ENCODE results near the gene ACOT6. TPM values are rescaled to one million over a fixed set of nuclear protein-coding genes. Genes with fewer than 3 reads are reported as not detected.
A peak's percentile ranks its signal among the peaks of the same experiment; 100 is the strongest.

ACOT6 gene
- total RNA-seq, 4 donors from 2014 or later = not detected

DNA sequence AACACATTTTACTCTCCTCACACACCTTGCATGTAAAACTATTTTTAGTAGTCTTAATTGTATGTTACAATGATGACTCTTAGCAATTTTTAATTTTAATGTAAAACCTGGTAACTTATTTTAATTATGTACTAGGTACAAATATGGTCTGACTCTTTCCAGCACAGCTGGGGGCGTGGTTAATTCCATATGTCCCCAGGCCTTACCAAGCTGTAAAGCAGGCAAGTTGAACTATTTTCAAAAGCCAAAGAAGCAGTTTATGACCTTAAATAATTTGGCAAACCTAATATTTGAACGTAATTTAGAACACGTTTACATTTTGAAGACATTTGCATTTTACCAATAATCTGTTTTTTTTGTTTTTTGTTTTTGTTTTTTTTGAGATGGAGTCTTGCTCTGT is 9.3 kb upstream of the ACOT6 start:
- no peak overlapping the region for H3K4me3 ChIP-seq (replicated peaks in 1 of 3)
- DNase-seq = no peak
- TF ChIP-seq POLR2A (IDR thresholded peaks at IDR 0.05) = no peak
- TF ChIP-seq, protein P1, sequence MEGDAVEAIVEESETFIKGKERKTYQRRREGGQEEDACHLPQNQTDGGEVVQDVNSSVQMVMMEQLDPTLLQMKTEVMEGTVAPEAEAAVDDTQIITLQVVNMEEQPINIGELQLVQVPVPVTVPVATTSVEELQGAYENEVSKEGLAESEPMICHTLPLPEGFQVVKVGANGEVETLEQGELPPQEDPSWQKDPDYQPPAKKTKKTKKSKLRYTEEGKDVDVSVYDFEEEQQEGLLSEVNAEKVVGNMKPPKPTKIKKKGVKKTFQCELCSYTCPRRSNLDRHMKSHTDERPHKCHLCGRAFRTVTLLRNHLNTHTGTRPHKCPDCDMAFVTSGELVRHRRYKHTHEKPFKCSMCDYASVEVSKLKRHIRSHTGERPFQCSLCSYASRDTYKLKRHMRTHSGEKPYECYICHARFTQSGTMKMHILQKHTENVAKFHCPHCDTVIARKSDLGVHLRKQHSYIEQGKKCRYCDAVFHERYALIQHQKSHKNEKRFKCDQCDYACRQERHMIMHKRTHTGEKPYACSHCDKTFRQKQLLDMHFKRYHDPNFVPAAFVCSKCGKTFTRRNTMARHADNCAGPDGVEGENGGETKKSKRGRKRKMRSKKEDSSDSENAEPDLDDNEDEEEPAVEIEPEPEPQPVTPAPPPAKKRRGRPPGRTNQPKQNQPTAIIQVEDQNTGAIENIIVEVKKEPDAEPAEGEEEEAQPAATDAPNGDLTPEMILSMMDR (IDR thresholded peaks at IDR 0.05) = no peak
- H3K4me1 ChIP-seq = no peaks in the 10 kb centered on the region
- WGBS, 2 donors = 89 to 92% methylated on average over 3 of the region's 3 CpGs
- H3K9me3 ChIP-seq = no peaks in the 10 kb centered on the region
- H3K27ac ChIP-seq = no peak overlapping the region
- intact Hi-C loops (cut with DNase I) = no loop called here
- H3K36me3 ChIP-seq = no peaks in the 10 kb centered on the region
- H3K27me3 ChIP-seq = no peaks in the 10 kb centered on the region

DNA sequence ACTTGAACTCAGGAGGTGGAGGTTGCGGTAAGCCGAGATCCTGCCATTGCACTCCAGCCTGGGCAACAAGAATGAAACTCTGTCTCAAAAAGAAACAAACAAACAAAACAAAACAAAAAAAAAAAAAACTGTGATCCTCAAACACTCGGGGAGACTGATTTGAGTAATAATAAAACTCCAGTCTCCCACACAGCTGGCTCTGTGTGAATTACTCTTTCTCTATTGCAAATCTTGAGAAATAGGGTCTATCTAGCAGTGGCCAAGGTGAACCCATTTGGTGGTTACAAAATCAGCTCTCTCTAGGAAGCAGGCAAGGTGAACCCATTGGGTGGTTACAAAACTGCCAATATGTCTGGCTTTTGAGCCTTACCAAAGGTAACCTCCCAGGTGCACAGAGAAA is 6.0 kb upstream of the ACOT6 start:
- Histone ChIP-seq H3K9me3 (no peaks in the 10 kb centered on the region), H3K27me3 (no peaks in the 10 kb centered on the region), H3K27ac (no peak overlapping the region), H3K4me1 (no peaks in the 10 kb centered on the region), H3K4me3 (replicated peaks in 1 of 3) (no peak overlapping the region), H3K36me3 (no peaks in the 10 kb centered on the region)
- intact Hi-C loops (cut with DNase I) = no loop called here
- DNase-seq = no peak
- WGBS, 2 donors = 85 to 97% methylated on average over 3 of the region's 3 CpGs
- TF ChIP-seq, protein P1 (IDR thresholded peaks at IDR 0.05) = no peak
- TF ChIP-seq POLR2A (IDR thresholded peaks at IDR 0.05) = no peak

DNA sequence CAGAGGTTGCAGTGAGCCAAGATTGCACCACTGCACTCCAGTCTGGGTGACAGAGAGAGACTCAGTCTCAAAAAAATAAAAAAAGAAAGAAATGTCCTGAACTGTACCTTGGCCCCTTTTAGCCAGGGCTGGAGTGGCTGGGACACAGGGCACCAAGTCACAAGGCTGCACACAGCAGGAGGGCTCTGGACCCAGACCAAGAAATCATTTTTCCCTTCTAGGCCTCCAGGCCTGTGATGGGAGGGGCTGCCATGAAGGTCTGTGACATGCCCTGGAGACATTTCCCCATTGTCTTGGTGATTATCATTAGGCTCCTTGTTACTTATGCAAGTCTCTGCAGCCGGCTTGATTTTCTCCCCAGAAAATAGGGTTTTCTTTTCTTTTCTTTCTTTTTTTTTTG is 5.1 kb upstream of the ACOT6 start:
- no peak for DNase-seq
- H3K9me3 ChIP-seq = no peaks in the 10 kb centered on the region
- H3K4me3 ChIP-seq (replicated peaks in 1 of 3) = no peak overlapping the region
- TF ChIP-seq POLR2A (IDR thresholded peaks at IDR 0.05) = no peak
- 91 to 96% methylated on average over 1 of the region's 1 CpG for WGBS, 2 donors
- H3K36me3 ChIP-seq = no peaks in the 10 kb centered on the region
- H3K27ac ChIP-seq = no peak overlapping the region
- intact Hi-C loops (cut with DNase I) = no loop called here
- peaks cover 0 to 3% of the 10 kb centered on the region in 2 donors for H3K4me1 ChIP-seq
- no peaks in the 10 kb centered on the region for H3K27me3 ChIP-seq

DNA sequence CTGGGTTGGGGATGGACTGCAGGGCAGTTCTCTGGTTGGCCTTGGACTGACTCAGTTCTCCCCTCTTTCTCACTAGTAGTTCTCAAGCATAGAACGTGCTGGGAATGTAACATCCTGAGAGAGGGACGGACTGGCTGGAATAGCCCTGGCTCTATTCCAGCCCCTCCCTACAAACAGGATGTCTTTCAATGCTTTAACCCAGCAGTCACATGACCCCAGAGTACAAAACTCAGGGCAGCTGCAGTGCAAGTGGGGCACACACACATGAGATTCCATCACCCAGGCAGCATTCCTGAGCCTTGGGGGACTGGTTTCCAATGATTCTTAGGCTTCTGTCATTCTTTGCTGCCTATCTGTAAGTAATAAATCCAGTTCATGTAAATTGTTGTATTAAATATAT is 1.6 kb upstream of the ACOT6 start:
- Histone ChIP-seq H3K4me1 (peaks cover 0 to 3% of the 10 kb centered on the region in 2 donors), H3K4me3 (replicated peaks in 1 of 3) (no peak overlapping the region), H3K36me3 (no peaks in the 10 kb centered on the region), H3K27ac (no peak overlapping the region), H3K9me3 (no peaks in the 10 kb centered on the region), H3K27me3 (no peaks in the 10 kb centered on the region)
- WGBS, 2 donors = 44 to 50% methylated on average over 2 of the region's 2 CpGs
- intact Hi-C loops (cut with DNase I) = no loop called here
- DNase-seq = peak in 1 of 2 donors; percentile 3
- no peak for TF ChIP-seq POLR2A (IDR thresholded peaks at IDR 0.05)
- TF ChIP-seq, protein P1 (IDR thresholded peaks at IDR 0.05) = no peak

DNA sequence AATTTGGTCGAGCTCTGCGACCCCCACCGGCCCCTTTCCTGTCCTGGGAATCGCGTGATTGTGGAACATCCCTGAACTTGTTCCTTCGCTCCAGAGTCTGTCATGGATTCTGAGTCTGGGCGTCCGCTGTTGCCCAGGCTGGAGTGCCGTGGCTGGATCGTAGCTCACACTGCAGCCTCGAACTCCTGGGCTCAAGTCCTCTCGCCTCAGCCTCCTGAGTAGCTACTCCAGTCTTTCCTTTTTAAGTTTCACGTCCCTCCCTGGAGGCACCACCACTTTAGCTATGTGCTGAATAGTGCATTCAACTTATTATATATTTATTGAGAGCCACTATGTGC is 698 bp downstream of the ACOT6 start:
- Histone ChIP-seq H3K9me3 (no peaks in the 10 kb centered on the region), H3K27ac (peak overlapping the region in 2 of 3 donors; percentile 9 to 73), H3K4me3 (replicated peaks in 1 of 3) (peak overlapping the region; percentile 5 to 51 (median 43)), H3K27me3 (no peaks in the 10 kb centered on the region), H3K4me1 (peaks cover 0 to 3% of the 10 kb centered on the region in 2 donors), H3K36me3 (no peaks in the 10 kb centered on the region)
- 6 to 8% methylated on average over 6 to 13 of the region's 13 CpGs for WGBS, 2 donors
- no peak for TF ChIP-seq POLR2A (IDR thresholded peaks at IDR 0.05)
- TF ChIP-seq, protein P1 (IDR thresholded peaks at IDR 0.05) = no peak
- intact Hi-C loops (cut with DNase I) = no loop called here
- DNase-seq = no peak

DNA sequence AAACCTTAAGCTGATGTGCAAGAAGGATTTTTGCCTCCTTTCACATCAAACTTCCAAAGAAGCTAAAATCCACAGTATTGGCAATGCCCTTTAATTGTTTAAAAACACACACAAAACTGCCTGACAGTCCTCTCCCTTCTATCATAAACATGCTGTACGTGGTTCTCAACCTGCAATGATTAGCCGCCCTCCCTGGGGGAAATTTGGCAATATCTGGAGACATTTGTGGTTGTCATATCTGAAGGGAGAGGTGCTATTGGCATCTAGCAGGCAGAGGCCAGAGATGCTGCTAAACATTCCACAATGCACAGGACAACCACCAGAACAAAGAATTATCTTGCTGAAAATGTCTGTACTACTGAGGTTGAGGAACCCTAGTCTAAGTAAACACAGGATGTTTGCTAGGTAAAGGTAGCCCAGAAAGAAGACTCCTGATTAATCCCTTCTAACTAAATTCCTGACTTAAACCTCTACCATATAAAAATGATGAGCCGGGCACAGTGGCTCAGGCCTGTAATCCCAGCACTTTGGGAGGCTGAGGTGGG is 1.2 kb downstream of the ACOT6 start:
- WGBS, 2 donors = 89 to 95% methylated on average over 3 of the region's 3 CpGs
- intact Hi-C loops (cut with DNase I) = no loop called here
- no peak overlapping the region for H3K27ac ChIP-seq

More for the DNA sequence above, 1.2 kb downstream of the ACOT6 start:
- Histone ChIP-seq H3K9me3 (no peaks in the 10 kb centered on the region), H3K36me3 (no peaks in the 10 kb centered on the region), H3K4me3 (replicated peaks in 1 of 3) (no peak overlapping the region), H3K27me3 (no peaks in the 10 kb centered on the region), H3K4me1 (peaks cover 0 to 3% of the 10 kb centered on the region in 2 donors)
- no peak for TF ChIP-seq POLR2A (IDR thresholded peaks at IDR 0.05)
- TF ChIP-seq, protein P1 (IDR thresholded peaks at IDR 0.05) = no peak
- DNase-seq = no peak

Data from thyroid gland (tissue), 4 donors.